Naive B cell (primary cell): Measurements from ENCODE around the gene ARL13A. TPM values are rescaled to one million over a fixed set of nuclear protein-coding genes. Genes with fewer than 3 reads are reported as not detected.
"Not testable (repeated sequence)": the region's sequence is repeated elsewhere in the genome, so short reads cannot be mapped to it uniquely, and the experiment has no call there.

Experiments
- ATAC-seq, 2 donors: fragments of 150-1000 bp; cut with Tn5 transposase; 2 replicates each; pipeline ENCODE4 v1.10.0; 2021; ENCODE audit warnings: low read depth in 2 of 2, mild to moderate bottlenecking in 2 of 2, moderate library complexity in 2 of 2
- DNase-seq: peaks from one replicate; pipeline ENCODE4 v3.0.0; 2022
- H3K27ac Mint-ChIP-seq, 6 donors: one replicate each; pipeline ENCODE4 v1.8.0; 2020 to 2022; ENCODE audit warnings: mild to moderate bottlenecking in 6 of 6, mixed read lengths in 6 of 6, moderate library complexity in 5 of 6, inconsistent platforms in 2 of 6
- H3K27me3 Mint-ChIP-seq, 3 donors: one replicate each; pipeline ENCODE4 v1.8.0; 2021 to 2022; ENCODE audit warnings: mixed read lengths in 3 of 3, mild to moderate bottlenecking in 1 of 3
- H3K36me3 Mint-ChIP-seq, 2 donors: one replicate each; pipeline ENCODE4 v1.8.0; 2020 to 2022; ENCODE audit warnings: mixed read lengths in 2 of 2, inconsistent platforms in 1 of 2, mild to moderate bottlenecking in 1 of 2
- H3K4me1 Mint-ChIP-seq, 3 donors: one replicate each; pipeline ENCODE4 v1.8.0; 2020 to 2022; ENCODE audit warnings: mixed read lengths in 3 of 3, inconsistent platforms in 1 of 3, mild to moderate bottlenecking in 1 of 3, moderate library complexity in 1 of 3
- H3K4me3 Mint-ChIP-seq, 8 donors: one replicate each; pipeline ENCODE4 v1.8.0; 2020 to 2022; ENCODE audit warnings: mild to moderate bottlenecking in 8 of 8, mixed read lengths in 8 of 8, moderate library complexity in 8 of 8, inconsistent platforms in 2 of 8
- H3K9me3 Mint-ChIP-seq, 7 donors: one replicate each; pipeline ENCODE4 v1.8.0; 2020 to 2022; ENCODE audit warnings: mixed read lengths in 7 of 7, mild to moderate bottlenecking in 5 of 7, inconsistent platforms in 2 of 7, moderate library complexity in 1 of 7
- polyA plus RNA-seq, 6 donors: library from polyadenylated mRNA; unstranded; fragments of 300-500 nt; fragmentation: Illumina TruSeq; gene quantifications; one replicate each; pipeline ENCODE4 v1.2.3, GENCODE V29; 2021; ENCODE audit warnings: low read depth in 6 of 6

ARL13A gene
- polyA plus RNA-seq, 6 donors from 2014 or later = not detected

- Mint-ChIP-seq H3K27ac (no peak overlapping the region), H3K9me3 (peaks cover 0 to 2% (median 0%) of the 10 kb centered on the region in 7 donors), H3K27me3 (no peaks in the 10 kb centered on the region), H3K4me1 (no peaks in the 10 kb centered on the region), H3K4me3 (no peak overlapping the region), H3K36me3 (no peaks in the 10 kb centered on the region)
- no peak for DNase-seq
- ATAC-seq = no peak
Observed at GRCh38 chrX:101009090-101009489, 39.6 kb downstream of the ARL13A start.

GRCh38 chrX:101012031-101012430 is 42.5 kb downstream of the ARL13A start:
- not testable (repeated sequence) for H3K4me1 Mint-ChIP-seq, DNase-seq, H3K4me3 Mint-ChIP-seq, ATAC-seq, H3K27ac Mint-ChIP-seq, H3K36me3 Mint-ChIP-seq, H3K27me3 Mint-ChIP-seq, H3K9me3 Mint-ChIP-seq

GRCh38 chrX:101022020-101022419 is 52.5 kb downstream of the ARL13A start:
- Mint-ChIP-seq H3K27ac (no peak overlapping the region), H3K27me3 (no peaks in the 10 kb centered on the region), H3K9me3 (peaks cover 0 to 1% (median 0%) of the 10 kb centered on the region in 7 donors), H3K36me3 (peaks cover 4 to 13% of the 10 kb centered on the region in 2 donors), H3K4me3 (no peak overlapping the region), H3K4me1 (peaks cover 0 to 5% (median 3%) of the 10 kb centered on the region in 3 donors)
- no peak for ATAC-seq
- DNase-seq = no peak

DNA sequence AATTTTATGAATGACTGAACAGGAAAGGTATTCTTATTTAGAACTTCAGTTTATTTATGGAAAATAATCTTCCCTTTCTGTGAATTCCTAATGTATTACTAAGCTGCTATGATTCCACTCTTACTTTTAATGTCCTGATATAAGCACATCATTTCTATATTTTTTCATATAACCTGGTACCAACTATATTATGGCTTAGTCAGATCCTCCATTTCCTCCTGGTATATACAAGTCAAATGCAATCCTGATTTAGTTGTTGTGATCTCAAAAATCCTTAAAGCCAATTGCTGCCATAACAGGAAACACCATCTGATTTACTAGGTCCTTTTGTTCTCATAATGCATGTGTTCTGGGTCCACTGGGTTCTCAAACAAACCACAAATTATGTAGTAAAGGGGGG is 55.6 kb downstream of the ARL13A start:
- no peaks in the 10 kb centered on the region for H3K27me3 Mint-ChIP-seq
- ATAC-seq (no peak), DNase-seq (no peak)
- peaks cover 0 to 4% (median 0%) of the 10 kb centered on the region in 7 donors for H3K9me3 Mint-ChIP-seq
- H3K27ac Mint-ChIP-seq = no peak overlapping the region
- H3K4me1 Mint-ChIP-seq = peaks cover 0 to 6% (median 3%) of the 10 kb centered on the region in 3 donors
- no peak overlapping the region for H3K4me3 Mint-ChIP-seq
- H3K36me3 Mint-ChIP-seq = peaks cover 3 to 33% of the 10 kb centered on the region in 2 donors

- H3K4me1 Mint-ChIP-seq = peaks cover 0 to 6% (median 3%) of the 10 kb centered on the region in 3 donors
- no peak overlapping the region for H3K4me3 Mint-ChIP-seq
- peak overlapping the region in 2 of 6 donors; percentile 4 to 24 for H3K27ac Mint-ChIP-seq
- no peaks in the 10 kb centered on the region for H3K27me3 Mint-ChIP-seq
- peaks cover 0 to 4% (median 0%) of the 10 kb centered on the region in 7 donors for H3K9me3 Mint-ChIP-seq
- ATAC-seq (no peak), DNase-seq (no peak)
- H3K36me3 Mint-ChIP-seq = peaks cover 3 to 27% of the 10 kb centered on the region in 2 donors
Observed at GRCh38 chrX:101028562-101028961, 59.1 kb downstream of the ARL13A start.

GRCh38 chrX:101029665-101030064 is 60.2 kb downstream of the ARL13A start:
- Mint-ChIP-seq H3K27me3 (no peaks in the 10 kb centered on the region), H3K9me3 (peaks cover 0 to 4% (median 0%) of the 10 kb centered on the region in 7 donors), H3K4me1 (peaks cover 0 to 6% (median 3%) of the 10 kb centered on the region in 3 donors), H3K36me3 (peaks cover 3 to 27% of the 10 kb centered on the region in 2 donors), H3K4me3 (no peak overlapping the region), H3K27ac (peak overlapping the region in 1 of 6 donors; percentile 84)
- ATAC-seq (no peak), DNase-seq (no peak)

- Mint-ChIP-seq H3K4me3 (no peak overlapping the region), H3K4me1 (no peaks in the 10 kb centered on the region), H3K27ac (no peak overlapping the region), H3K27me3 (no peaks in the 10 kb centered on the region), H3K9me3 (no peaks in the 10 kb centered on the region), H3K36me3 (peaks cover 0 to 18% of the 10 kb centered on the region in 2 donors)
- ATAC-seq = no peak
- DNase-seq = no peak
Observed at GRCh38 chrX:101037231-101037630, 67.7 kb downstream of the ARL13A start.

DNA sequence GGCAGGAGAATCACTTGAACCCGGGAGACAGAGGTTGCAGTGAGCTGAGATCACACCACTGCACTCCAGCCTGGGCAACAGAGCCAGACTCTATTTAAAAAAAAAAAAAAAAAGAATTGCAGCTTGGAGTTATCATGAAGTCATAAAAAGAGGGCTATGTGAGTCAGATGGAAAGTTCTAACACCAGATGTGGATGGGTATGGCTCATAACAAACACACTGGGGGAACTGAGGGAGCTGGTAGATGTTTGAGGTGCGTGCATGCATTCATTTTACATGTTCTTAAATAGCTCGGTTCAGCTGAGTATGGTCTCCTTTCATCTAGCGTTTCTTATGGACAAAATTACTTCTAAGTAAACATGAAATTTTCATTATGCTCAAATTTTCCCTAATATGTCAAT is 70.7 kb downstream of the ARL13A start:
- Mint-ChIP-seq H3K27ac (no peak overlapping the region), H3K9me3 (no peaks in the 10 kb centered on the region)
- no peak for ATAC-seq

More for the DNA sequence above, 70.7 kb downstream of the ARL13A start:
- DNase-seq = no peak
- no peaks in the 10 kb centered on the region for H3K4me1 Mint-ChIP-seq
- no peaks in the 10 kb centered on the region for H3K27me3 Mint-ChIP-seq
- peaks cover 0 to 15% of the 10 kb centered on the region in 2 donors for H3K36me3 Mint-ChIP-seq
- no peak overlapping the region for H3K4me3 Mint-ChIP-seq

Other genes starting within 250 kb of the ARL13A start
- gene SYTL4, start 237.6 kb upstream of the ARL13A start, polyA plus RNA-seq = under 1 TPM in 4 of 6 donors, not detected in 2; 0.08 to 0.33 (median 0.23) TPM
- 10 to 100 TPM in 4 of 6 donors, 1 to 10 TPM in 2; 5.2 to 17.8 (median 11.0) TPM for gene CSTF2, start 149.3 kb upstream of the ARL13A start, polyA plus RNA-seq
- not detected for gene NOX1, start 95.3 kb upstream of the ARL13A start, polyA plus RNA-seq
- gene XKRX, start 40.8 kb upstream of the ARL13A start, polyA plus RNA-seq = 1 to 10 TPM; 1.5 to 2.8 (median 2.3) TPM
- gene TRMT2B, start 82.4 kb downstream of the ARL13A start, polyA plus RNA-seq = 10 to 100 TPM; 41.4 to 75.7 (median 52.0) TPM
- gene TMEM35A, start 109.2 kb downstream of the ARL13A start, polyA plus RNA-seq = not detected
- gene CENPI, start 128.5 kb downstream of the ARL13A start, polyA plus RNA-seq = under 1 TPM in 4 of 6 donors, not detected in 2; 0.26 to 0.60 (median 0.41) TPM